Suprapubic skin (tissue), 3 donors: ENCODE measurements around the gene PCDH15.

Source experiments
- EP300 ChIP-seq: sonication (generic); formaldehyde crosslinking; IDR thresholded peaks from one replicate; pipeline ENCODE4 v1.6.1; 2017; ENCODE audit warnings: antibody characterized with exemption
- POLR2A ChIP-seq, 2 donors: fragments of 450-650 bp; IDR thresholded peaks; one replicate each; pipeline ENCODE4 v1.6.1; 2017; ENCODE audit warnings: antibody characterized with exemption in 2 of 2, mild to moderate bottlenecking in 2 of 2, moderate library complexity in 2 of 2
- TF ChIP-seq, protein P1 (sequence below), 2 donors: fragments of 200-600 bp in 1 of 2; fragments of 450-650 bp in 1 of 2; sonication (generic) in 1 of 2; IDR thresholded peaks; one replicate each; pipeline ENCODE4 v1.5.1; 2016 to 2019; ENCODE audit warnings: antibody characterized with exemption in 2 of 2, mild to moderate bottlenecking in 1 of 2, moderate library complexity in 1 of 2

DNA sequence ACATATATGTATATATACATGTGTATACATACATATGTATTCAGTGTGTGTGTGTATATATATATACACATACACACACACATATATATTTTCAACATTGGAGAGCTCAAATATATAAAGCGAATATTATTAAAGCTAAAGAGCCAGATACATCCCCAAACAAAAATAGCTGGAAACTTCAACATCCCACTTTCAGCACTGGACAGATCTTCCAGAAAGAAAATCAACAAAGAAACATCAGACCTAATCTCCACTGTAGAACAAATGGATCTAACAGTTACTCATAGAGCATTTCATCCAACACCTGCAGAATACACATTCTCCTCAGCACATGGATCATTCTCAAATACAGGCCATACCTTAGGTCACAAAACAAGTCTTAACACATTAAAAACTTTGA lies 799.0 kb downstream of the PCDH15 start:
- no peak for TF ChIP-seq POLR2A (IDR thresholded peaks at IDR 0.05)
- TF ChIP-seq, protein P1, sequence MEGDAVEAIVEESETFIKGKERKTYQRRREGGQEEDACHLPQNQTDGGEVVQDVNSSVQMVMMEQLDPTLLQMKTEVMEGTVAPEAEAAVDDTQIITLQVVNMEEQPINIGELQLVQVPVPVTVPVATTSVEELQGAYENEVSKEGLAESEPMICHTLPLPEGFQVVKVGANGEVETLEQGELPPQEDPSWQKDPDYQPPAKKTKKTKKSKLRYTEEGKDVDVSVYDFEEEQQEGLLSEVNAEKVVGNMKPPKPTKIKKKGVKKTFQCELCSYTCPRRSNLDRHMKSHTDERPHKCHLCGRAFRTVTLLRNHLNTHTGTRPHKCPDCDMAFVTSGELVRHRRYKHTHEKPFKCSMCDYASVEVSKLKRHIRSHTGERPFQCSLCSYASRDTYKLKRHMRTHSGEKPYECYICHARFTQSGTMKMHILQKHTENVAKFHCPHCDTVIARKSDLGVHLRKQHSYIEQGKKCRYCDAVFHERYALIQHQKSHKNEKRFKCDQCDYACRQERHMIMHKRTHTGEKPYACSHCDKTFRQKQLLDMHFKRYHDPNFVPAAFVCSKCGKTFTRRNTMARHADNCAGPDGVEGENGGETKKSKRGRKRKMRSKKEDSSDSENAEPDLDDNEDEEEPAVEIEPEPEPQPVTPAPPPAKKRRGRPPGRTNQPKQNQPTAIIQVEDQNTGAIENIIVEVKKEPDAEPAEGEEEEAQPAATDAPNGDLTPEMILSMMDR (IDR thresholded peaks at IDR 0.05) = no peak
- no peak for TF ChIP-seq EP300
